Neural progenitor cell (in vitro differentiated cells): ENCODE results near the gene STRA8. TPM values are rescaled to one million over a fixed set of nuclear protein-coding genes. Genes with fewer than 3 reads are reported as not detected.

ENCODE experiments used
- DNase-seq: peaks from one replicate; pipeline ENCODE4 v3.0.0-alpha.2; 2016; ENCODE audit warnings: low spot score
- H2AFZ ChIP-seq: fragments of 200-600 bp; sonication (generic); replicated peaks from 2 replicates; pipeline ENCODE4 v1.6.1; 2016; ENCODE audit warnings: antibody characterized with exemption
- H3F3A ChIP-seq: fragments of 200-600 bp; sonication (generic); 2 replicates; pipeline ENCODE4 v1.6.1; 2016; ENCODE audit warnings: antibody characterized with exemption, low read depth
- H3K27ac ChIP-seq: fragments of 200-600 bp; sonication (generic); 2 replicates; pipeline ENCODE4 v1.5.1; 2016; ENCODE audit warnings: mild to moderate bottlenecking
- H3K27me3 ChIP-seq: fragments of 200-600 bp; sonication (generic); 2 replicates; pipeline ENCODE4 v1.6.1; 2016; ENCODE audit warnings: mild to moderate bottlenecking, moderate library complexity
- H3K36me3 ChIP-seq: fragments of 200-600 bp; sonication (generic); 2 replicates; pipeline ENCODE4 v1.5.1; 2016
- H3K4me1 ChIP-seq: fragments of 200-600 bp; sonication (generic); 2 replicates; pipeline ENCODE4 v1.6.1; 2016; ENCODE audit warnings: mixed run types
- H3K4me2 ChIP-seq: fragments of 200-600 bp; sonication (generic); 2 replicates; pipeline ENCODE4 v1.6.1; 2016
- H3K4me3 ChIP-seq: fragments of 200-600 bp; sonication (generic); 2 replicates; pipeline ENCODE4 v1.5.1; 2016
- H3K79me2 ChIP-seq: fragments of 200-600 bp; sonication (generic); 2 replicates; pipeline ENCODE4 v1.6.1; 2016; ENCODE audit warnings: low read depth
- H3K9ac ChIP-seq: fragments of 200-600 bp; sonication (generic); 2 replicates; pipeline ENCODE4 v1.6.1; 2016
- H3K9me3 ChIP-seq: fragments of 200-600 bp; sonication (generic); 2 replicates; pipeline ENCODE4 v1.5.1; 2016; ENCODE audit warnings: low read depth
- H4K20me1 ChIP-seq: fragments of 200-600 bp; sonication (generic); 2 replicates; pipeline ENCODE4 v1.6.1; 2016; ENCODE audit warnings: low read depth
- H3K27ac Mint-ChIP-seq: 3 replicates; pipeline ENCODE4 v1.8.0; 2021; ENCODE audit warnings: mixed read lengths
- H3K27me3 Mint-ChIP-seq: 2 replicates; pipeline ENCODE4 v1.8.0; 2022; ENCODE audit warnings: low read depth, mild to moderate bottlenecking, inconsistent platforms, moderate library complexity, mixed read lengths; ENCODE audit not compliant: insufficient read depth
- H3K36me3 Mint-ChIP-seq: 3 replicates; pipeline ENCODE4 v1.8.0; 2021; ENCODE audit warnings: mixed read lengths
- H3K4me1 Mint-ChIP-seq: 3 replicates; pipeline ENCODE4 v1.8.0; 2021; ENCODE audit warnings: mixed read lengths
- H3K4me3 Mint-ChIP-seq: 3 replicates; pipeline ENCODE4 v1.8.0; 2021; ENCODE audit warnings: mild to moderate bottlenecking, moderate library complexity, mixed read lengths
- H3K9me3 Mint-ChIP-seq: 3 replicates; pipeline ENCODE4 v1.8.0; 2020; ENCODE audit warnings: mixed read lengths
- CTCF ChIP-seq: fragments of 200-600 bp; sonication (generic); IDR thresholded peaks from 2 replicates; pipeline ENCODE4 v1.5.1; 2017; ENCODE audit warnings: antibody characterized with exemption, mild to moderate bottlenecking
- EZH2 ChIP-seq: fragments of 200-600 bp; sonication (generic); IDR thresholded peaks from 2 replicates; pipeline ENCODE4 v1.6.1; 2017; ENCODE audit warnings: antibody characterized with exemption, mild to moderate bottlenecking, moderate library complexity
- EZH2phosphoT487 ChIP-seq: fragments of 200-600 bp; sonication (generic); IDR thresholded peaks from 2 replicates; pipeline ENCODE4 v1.6.1; 2017; ENCODE audit warnings: antibody characterized with exemption
- total RNA-seq: library from RNA; depleted of rRNA; stranded (reverse); fragments of >200 nt; gene quantifications from 2 replicates; pipeline ENCODE4 v1.2.3, GENCODE V29; 2015; ENCODE audit warnings: low replicate concordance

The STRA8 gene
- total RNA-seq, 1 donor from 2014 or later, result not detected

- Histone ChIP-seq H3K4me1 (no peaks in the 10 kb centered on the region), H4K20me1 (no peaks in the 10 kb centered on the region), H3F3A (no peaks in the 10 kb centered on the region), H3K27ac (no peak overlapping the region), H3K79me2 (no peaks in the 10 kb centered on the region), H3K9me3 (no peaks in the 10 kb centered on the region), H3K36me3 (no peaks in the 10 kb centered on the region), H2AFZ (no peak overlapping the region), H3K4me3 (no peak overlapping the region), H3K27me3 (no peaks in the 10 kb centered on the region), H3K4me2 (no peak overlapping the region), H3K9ac (no peak overlapping the region)
- no peak for DNase-seq
- H3K27ac Mint-ChIP-seq, result no peak overlapping the region
- TF ChIP-seq EZH2, result no peak
- no peak for TF ChIP-seq CTCF
- no peaks in the 10 kb centered on the region for H3K9me3 Mint-ChIP-seq
- H3K4me3 Mint-ChIP-seq, result no peak overlapping the region
- peaks cover 22% of the 10 kb centered on the region for H3K36me3 Mint-ChIP-seq
- H3K4me1 Mint-ChIP-seq, result peaks cover 11% of the 10 kb centered on the region
- peaks cover 2% of the 10 kb centered on the region for H3K27me3 Mint-ChIP-seq
These were observed 35.6 kb upstream of the STRA8 start for GRCh38 chr7:135197906-135198655.

GRCh38 chr7:135199439-135199838 is 34.2 kb upstream of the STRA8 start:
- Histone ChIP-seq H3K27me3 (no peaks in the 10 kb centered on the region), H3K9ac (no peak overlapping the region), H3K4me3 (no peak overlapping the region), H3K36me3 (no peaks in the 10 kb centered on the region), H4K20me1 (no peaks in the 10 kb centered on the region), H3K27ac (no peak overlapping the region), H3K4me1 (no peaks in the 10 kb centered on the region), H3K9me3 (no peaks in the 10 kb centered on the region), H2AFZ (no peak overlapping the region), H3K4me2 (no peak overlapping the region), H3F3A (no peaks in the 10 kb centered on the region), H3K79me2 (no peaks in the 10 kb centered on the region)
- DNase-seq, result no peak
- no peak overlapping the region for H3K27ac Mint-ChIP-seq
- H3K4me3 Mint-ChIP-seq, result no peak overlapping the region
- peaks cover under 1% of the 10 kb centered on the region for H3K4me1 Mint-ChIP-seq
- TF ChIP-seq EZH2phosphoT487, result no peak
- no peak for TF ChIP-seq EZH2
- TF ChIP-seq CTCF, result no peak
- peaks cover 14% of the 10 kb centered on the region for H3K36me3 Mint-ChIP-seq
- no peaks in the 10 kb centered on the region for H3K9me3 Mint-ChIP-seq
- no peaks in the 10 kb centered on the region for H3K27me3 Mint-ChIP-seq

- DNase-seq, result no peak
- Mint-ChIP-seq H3K4me1 (no peaks in the 10 kb centered on the region), H3K9me3 (no peaks in the 10 kb centered on the region), H3K27me3 (no peaks in the 10 kb centered on the region), H3K4me3 (no peak overlapping the region), H3K27ac (no peak overlapping the region), H3K36me3 (peaks cover 15% of the 10 kb centered on the region)
- H3K27me3 ChIP-seq, result no peaks in the 10 kb centered on the region
- no peaks in the 10 kb centered on the region for H3K9me3 ChIP-seq
- H3K4me3 ChIP-seq, result no peak overlapping the region
- no peaks in the 10 kb centered on the region for H4K20me1 ChIP-seq
- no peak for TF ChIP-seq EZH2phosphoT487
- H3K27ac ChIP-seq, result no peak overlapping the region
- H2AFZ ChIP-seq, result no peak overlapping the region
- H3K4me1 ChIP-seq, result no peaks in the 10 kb centered on the region
- no peak overlapping the region for H3K9ac ChIP-seq
- no peaks in the 10 kb centered on the region for H3F3A ChIP-seq
- no peaks in the 10 kb centered on the region for H3K79me2 ChIP-seq
- H3K36me3 ChIP-seq, result no peaks in the 10 kb centered on the region
- H3K4me2 ChIP-seq, result no peak overlapping the region
These were observed 32.8 kb upstream of the STRA8 start for GRCh38 chr7:135200821-135201331.

- Mint-ChIP-seq H3K4me3 (no peak overlapping the region), H3K4me1 (no peaks in the 10 kb centered on the region), H3K9me3 (no peaks in the 10 kb centered on the region), H3K36me3 (peaks cover 15% of the 10 kb centered on the region), H3K27me3 (no peaks in the 10 kb centered on the region), H3K27ac (no peak overlapping the region)
- H3K9me3 ChIP-seq, result no peaks in the 10 kb centered on the region
- no peak overlapping the region for H3K4me2 ChIP-seq
- TF ChIP-seq EZH2 (no peak), CTCF (no peak), EZH2phosphoT487 (no peak)
- no peaks in the 10 kb centered on the region for H3K4me1 ChIP-seq
- no peaks in the 10 kb centered on the region for H3F3A ChIP-seq
- no peaks in the 10 kb centered on the region for H4K20me1 ChIP-seq
- H3K9ac ChIP-seq, result no peak overlapping the region
- H3K27ac ChIP-seq, result no peak overlapping the region
- no peaks in the 10 kb centered on the region for H3K79me2 ChIP-seq
- no peak overlapping the region for H3K4me3 ChIP-seq
- H2AFZ ChIP-seq, result no peak overlapping the region
- no peak for DNase-seq
- H3K36me3 ChIP-seq, result no peaks in the 10 kb centered on the region
- no peaks in the 10 kb centered on the region for H3K27me3 ChIP-seq
These were observed 32.3 kb upstream of the STRA8 start for GRCh38 chr7:135201350-135201749.
